ENCODE data around the gene DOK5.

The DOK5 gene

DNA sequence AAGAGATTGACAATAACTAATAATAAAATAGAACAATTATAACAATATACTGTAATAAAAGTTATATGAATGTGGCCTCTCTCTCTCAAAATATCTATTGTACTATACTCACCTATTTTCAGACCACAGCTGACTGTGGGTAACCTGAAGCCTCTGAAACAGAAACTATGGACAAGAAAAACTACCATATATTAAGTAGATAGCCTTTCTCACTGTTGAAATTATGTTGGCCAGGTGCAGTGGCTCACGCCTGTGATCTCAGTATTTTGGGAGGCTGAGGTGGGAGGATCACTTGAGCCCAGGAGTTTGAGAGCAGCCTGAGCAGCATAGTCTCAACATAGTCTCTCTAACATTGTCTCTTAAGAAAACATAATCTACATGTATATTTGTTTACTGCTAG lies 89.9 kb downstream of the DOK5 start:
- no peak for DNase-seq

- DNase-seq: no peak
These were observed 90.8 kb downstream of the DOK5 start for GRCh38 chr20:54566031-54566688.

DNA sequence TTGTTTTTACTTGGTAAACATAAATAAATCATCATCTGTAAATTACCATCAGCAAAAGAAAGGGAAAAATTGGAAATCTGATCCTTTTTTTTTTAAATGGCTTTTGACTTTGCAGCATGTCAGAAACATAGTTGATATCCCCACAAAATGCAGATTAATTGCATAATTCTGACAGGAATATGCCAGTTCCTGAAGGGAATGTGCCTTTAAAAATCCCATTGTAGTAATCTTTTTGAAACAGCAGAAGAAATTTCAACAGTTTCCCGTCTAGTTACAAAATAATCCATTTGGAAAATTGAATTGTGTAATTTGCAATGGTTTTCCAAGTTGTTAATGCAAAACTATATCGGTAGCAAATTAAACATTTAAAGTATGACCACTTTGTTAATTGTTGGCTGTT lies 95.2 kb downstream of the DOK5 start:
- no peak for DNase-seq

GRCh38 chr20:54572665-54573435 lies 97.5 kb downstream of the DOK5 start:
- DNase-seq: no peak

DNA sequence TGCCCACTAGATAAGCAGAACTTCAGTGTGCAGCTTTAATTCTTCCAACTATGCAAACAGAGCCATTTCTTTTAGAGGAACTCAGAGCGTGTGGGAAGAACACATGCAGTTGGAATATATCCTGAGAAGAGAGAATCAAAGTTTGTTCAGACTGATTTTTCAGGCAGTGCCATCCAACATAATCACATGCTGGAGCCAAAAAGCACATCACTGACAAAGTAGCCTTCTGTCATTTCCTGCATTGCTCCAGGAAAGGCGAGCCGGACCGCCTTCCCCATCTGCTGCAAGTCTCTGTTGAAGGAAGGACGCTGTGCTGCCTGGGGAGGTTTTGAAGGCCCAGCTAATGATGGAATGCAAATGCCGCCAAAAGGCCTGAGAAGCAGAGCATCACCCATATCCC lies 98.4 kb downstream of the DOK5 start:
- no peak for DNase-seq

DNA sequence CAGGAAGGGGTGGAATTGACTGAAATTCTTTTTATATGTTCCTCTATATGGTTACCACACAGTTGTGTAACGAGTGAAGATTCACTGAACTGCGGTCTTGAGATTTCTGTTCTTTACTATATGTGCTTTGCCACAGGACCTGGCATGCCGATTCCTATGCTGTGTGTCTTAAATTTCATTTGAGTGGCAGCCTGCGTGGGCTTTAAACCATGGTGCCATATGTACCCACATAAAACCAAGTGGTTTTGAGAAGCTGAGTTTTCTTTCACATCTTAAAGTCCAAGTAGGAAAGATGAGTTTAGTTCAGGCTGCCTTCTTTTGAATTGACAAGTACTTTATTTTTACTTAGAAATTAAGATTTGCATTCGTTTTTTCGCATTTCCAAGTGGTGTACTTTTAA lies 101.1 kb downstream of the DOK5 start:
- no peak for DNase-seq

DNA sequence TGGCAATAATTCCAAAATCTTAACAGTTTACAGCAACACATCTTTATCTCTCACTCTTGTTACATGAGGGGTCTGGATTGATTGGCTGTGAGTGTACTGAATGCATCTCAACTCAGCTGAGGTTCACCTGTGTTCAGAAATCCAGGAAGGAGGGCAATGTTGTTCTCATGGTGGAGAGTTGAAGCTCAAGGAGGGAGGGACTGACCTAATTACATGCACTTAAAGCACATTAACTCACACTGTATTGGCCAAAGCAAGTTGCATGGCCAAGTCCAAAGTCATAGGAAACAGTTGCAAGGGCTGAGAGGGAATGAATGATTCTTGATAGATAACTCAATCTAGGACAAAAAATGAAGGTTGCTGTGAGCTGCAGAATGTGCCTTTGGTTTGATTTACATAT lies 102.2 kb downstream of the DOK5 start:
- DNase-seq: no peak

GRCh38 chr20:54585217-54585616 lies 109.8 kb downstream of the DOK5 start:
- DNase-seq: no peak

- no peak for DNase-seq
These were observed 112.0 kb downstream of the DOK5 start for GRCh38 chr20:54587408-54587807.

GRCh38 chr20:54589402-54590030 lies 114.1 kb downstream of the DOK5 start:
- DNase-seq: no peak

DNA sequence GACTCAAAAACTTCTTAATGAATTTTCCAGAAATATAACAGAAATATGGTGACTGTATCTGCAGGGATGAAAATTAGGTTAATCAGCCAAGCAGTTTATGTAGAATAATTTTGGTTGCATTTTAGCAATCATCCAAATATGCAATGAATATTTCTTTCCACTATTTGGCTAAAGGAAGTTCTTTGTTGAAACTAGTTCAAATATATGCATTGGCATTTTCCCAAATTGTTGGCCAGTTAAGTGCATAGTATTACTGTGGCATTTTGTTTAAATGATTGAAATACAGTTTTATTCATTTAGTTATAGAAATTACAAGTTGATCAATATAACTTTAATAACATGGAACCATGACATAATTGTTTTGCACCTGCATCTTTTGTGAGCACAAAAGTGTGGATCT lies 115.5 kb downstream of the DOK5 start:
- DNase-seq: no peak

- no peak for DNase-seq
These were observed 121.3 kb downstream of the DOK5 start for GRCh38 chr20:54596651-54597050.

DNA sequence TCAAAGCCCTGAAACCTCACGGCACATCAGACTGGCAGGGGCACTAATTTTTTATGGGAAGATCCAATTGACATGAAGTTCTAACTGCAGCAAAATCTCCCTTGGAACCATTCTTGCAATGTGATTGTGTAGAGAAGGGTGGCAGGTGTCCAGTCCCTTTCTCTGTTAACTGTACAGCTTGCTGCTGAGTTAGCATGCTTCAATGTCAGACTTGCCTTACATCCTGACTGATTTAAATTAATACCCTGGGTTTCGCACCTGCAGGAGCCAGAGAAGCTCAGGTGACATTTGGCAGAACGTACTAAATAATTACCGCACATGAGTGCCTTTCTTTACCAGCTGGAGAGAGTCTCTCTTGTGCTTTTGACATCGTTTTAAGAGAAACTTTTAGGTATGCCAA lies 123.0 kb downstream of the DOK5 start:
- DNase-seq: no peak

GRCh38 chr20:54600634-54601033 lies 125.2 kb downstream of the DOK5 start:
- DNase-seq: no peak

- no peak for DNase-seq
These were observed 126.6 kb downstream of the DOK5 start for GRCh38 chr20:54601831-54602515.

- DNase-seq: no peak
These were observed 129.9 kb downstream of the DOK5 start for GRCh38 chr20:54605319-54605718.

GRCh38 chr20:54606380-54606779 lies 131.0 kb downstream of the DOK5 start:
- DNase-seq: no peak

- DNase-seq: no peak
These were observed 132.8 kb downstream of the DOK5 start for GRCh38 chr20:54608039-54608745.

GRCh38 chr20:54608943-54609342 lies 133.6 kb downstream of the DOK5 start:
- DNase-seq: no peak

- DNase-seq: no peak
These were observed 136.5 kb downstream of the DOK5 start for GRCh38 chr20:54611708-54612412.

- no peak for DNase-seq
These were observed 143.0 kb downstream of the DOK5 start for GRCh38 chr20:54618412-54618811.

- no peak for DNase-seq
These were observed 143.8 kb downstream of the DOK5 start for GRCh38 chr20:54619181-54619580.

Measured in activated effector memory CD4-positive, alpha-beta T cell treated with Interleukin-2 at 50 U/mL for 16 hours (primary cell).